ENCODE results near the gene NFIA.

NFIA gene

DNA sequence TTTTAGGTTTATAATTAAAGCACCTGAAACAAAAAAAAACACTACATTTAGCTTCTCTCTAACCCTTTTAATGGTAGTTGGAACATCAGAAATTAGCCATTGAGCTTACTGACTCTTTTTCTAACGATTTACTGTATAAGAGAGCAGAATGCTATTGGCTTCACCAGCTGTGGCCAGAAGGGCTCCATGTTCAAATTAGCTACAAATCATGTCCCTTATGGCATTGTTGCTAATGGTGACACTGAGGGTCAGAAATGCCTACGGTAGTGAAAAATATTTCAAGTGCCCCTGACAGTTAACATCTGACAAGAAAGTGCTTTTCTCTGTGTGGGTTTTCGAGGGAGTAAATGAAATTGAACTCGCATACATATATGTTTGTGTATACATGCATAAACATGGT, 232.7 kb downstream of the NFIA start:
- no peak for DNase-seq

DNA sequence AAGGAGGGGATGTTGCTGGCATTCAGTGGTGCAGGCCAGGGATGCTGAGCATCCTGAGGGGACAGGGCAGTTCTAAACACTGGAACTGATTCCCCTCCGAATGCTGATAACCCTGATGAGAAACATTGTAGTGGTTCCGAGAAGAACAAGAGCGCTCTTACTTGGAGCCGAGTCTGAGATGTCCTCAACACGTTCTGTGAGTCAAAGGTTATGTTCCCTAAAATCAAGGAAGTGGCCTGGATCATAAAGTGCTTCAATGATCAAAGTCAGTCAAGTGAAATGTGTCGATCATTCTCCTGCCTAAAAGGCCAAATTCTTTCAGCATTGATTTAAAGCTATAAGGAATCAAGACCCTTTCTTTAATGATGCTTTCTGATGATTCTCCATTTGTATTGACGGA, 234.1 kb downstream of the NFIA start:
- no peak for DNase-seq

DNA sequence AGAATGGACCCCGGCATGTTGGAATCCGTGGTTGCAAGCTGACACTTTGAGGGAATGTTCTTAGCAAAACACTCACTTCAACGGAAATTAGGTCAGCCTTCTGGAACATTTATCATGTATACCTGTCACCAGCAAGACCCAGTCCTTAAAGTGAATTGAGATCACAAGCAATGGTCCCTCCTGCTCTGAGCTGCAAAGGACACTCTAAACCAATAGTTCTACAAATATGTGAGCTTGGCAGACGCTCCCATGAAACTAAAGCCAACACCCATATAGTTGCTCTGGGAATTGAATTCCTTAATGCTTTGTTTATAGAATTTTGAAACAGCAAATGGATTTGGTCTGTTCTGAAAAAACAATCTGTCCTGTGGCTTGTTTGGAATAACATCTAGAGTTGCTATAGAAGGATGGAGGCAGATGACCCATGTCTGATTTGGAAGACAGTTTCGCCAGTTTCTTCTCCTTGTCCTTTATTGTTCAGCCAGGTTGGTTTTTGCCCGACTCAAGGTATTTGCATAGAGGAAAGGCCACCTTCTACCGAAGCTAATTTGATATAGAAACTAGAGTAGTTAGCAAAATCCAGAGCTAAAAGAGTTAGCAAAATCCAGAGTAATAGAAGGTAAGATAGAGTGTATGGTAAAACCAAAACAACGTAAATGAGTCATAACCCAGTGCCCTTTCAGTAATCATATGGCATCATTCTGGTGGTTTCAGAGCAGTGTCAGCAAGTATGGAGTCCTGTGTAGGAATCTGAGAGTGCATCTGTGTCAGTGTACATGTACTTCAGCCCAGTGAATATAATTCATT, 236.2 kb downstream of the NFIA start:
- peak; percentile 49 for DNase-seq

DNA sequence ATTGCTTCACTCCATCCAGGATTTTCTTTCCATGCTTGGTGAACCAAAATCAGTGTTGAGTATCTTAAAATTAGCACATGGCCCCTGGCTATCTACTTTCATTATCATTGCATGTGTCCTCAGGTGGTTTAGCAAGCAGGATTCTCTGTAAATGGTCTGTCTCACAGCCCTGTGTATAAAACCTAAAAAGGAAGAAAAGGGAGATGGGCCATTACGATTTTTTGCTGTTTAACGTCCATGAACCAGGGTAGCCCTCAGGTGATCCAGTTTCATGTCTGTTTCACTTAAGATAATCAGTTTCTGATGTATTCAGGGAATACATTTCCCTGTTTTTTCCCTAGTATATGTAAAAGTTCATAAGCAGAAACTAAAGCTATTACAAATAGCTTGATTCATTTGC, 238.2 kb downstream of the NFIA start:
- DNase-seq = no peak

DNA sequence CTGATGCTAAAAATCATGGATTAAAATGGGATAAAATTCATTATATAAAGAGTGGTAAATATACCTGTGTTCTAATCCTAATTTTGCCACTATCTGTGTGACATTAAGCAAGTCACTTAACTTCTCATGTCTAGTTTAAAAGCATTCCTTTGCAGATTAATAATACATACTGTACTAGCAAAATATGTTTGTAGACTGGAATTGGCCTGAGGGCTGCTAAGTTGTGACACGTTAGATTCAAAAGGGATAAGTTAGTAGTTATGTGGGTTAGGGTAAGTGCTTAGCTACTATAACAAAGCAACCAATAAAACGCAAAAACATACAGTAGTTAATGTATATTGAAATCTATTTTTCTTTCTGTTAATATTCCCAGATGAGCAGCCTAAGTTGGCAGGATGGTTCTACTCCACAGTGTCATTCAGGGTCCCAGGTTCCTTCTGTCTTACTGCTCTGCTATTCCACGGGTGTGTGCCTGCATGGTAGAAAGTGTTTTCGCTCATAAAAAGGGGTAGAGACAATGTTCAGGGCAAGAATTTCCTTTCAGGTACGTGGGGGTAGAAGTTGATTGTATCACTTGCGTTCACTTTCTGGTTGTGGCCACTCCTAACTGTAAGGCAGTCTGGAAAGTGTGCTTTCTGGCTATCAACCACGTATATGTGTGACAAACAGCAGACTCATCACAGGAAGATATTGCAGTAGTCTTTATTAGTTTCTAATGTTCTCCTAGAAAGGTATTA, 239.8 kb downstream of the NFIA start:
- peak; percentile 7 for DNase-seq

DNA sequence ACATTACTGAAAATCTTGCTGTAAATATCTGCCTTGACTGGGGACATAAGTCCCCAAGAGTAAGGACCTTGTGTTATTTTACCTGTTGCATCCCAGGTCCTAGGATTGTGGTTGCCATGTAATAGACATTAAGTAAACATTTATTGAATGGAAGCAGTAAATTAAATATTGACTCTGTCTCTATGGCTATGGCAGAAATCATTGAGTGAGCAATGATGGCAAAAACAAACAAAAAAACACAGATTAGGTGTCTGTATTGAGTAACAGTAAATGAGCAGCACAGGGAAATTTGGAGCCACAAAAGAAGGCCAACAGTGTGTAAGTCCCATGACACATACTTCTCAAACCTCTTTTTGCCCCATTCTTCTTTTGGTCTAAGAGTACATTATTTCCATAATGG, 240.4 kb downstream of the NFIA start:
- peak; percentile 15 for DNase-seq

DNA sequence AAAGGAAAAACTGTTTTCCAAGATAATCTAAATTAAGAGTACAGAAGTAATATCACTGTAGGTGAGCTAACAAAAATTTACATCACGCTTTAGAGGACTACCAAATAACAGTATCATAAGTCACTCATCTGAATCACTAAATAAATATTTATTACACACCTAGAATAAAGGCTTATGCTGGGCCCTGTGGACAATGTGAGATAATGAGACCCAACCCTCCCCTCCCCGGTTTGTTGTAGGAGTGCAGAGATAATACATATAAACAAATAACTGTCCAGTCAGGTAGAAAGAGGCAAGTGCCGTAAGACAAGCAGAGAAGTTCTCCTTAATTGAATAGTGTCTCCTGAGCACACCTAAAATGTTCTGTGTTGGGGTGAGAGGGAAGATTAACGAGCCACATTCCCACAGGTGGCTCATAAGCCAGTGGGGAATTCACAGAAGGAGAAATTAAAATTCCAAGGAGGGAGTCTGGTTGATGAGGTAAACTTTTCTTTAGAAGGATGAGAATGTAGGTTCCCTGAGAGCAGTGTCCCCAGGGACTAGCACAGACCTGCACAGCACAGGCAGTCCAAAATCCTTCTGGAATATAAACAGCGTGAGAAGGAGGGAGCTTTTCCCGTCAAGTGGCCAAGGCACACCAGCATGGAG, 241.4 kb downstream of the NFIA start:
- DNase-seq = no peak

DNA sequence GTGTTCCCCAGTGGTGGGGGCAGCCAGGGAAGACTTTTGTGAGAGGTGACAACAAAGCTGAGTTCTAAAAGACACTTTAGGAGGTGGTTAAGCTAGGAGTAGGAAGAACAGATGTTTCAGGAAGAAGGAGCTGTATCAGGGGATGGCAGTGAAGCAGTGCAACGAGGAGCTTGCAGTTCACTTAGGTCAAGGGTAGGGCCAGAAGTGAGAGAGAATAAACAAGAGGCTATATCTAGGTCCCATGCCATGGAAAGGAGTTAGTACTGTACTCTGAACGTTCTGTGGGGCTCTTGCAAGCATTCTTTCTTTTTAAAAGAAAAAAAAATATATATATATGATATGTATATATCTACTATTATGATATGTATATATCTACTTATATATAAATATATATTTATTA, 244.4 kb downstream of the NFIA start:
- no peak for DNase-seq

DNA sequence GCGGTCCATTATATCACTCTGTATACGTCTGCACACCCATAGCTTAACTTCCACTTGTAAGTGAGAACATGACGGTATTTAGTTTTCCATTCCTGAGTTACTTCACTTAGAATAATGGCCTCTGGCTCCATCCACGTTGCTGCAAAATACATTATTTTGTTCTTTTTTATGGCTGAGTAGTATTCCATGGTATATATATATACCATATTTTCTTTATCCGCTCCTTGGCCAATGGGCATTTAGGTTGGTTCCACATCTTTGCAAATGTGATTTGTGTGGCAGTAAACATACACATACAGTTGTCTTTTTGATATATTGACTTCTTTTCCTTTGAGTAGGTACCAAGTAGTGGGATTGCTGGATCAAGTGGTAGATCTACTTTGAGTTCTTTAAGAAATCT, 245.1 kb downstream of the NFIA start:
- no peak for DNase-seq

DNA sequence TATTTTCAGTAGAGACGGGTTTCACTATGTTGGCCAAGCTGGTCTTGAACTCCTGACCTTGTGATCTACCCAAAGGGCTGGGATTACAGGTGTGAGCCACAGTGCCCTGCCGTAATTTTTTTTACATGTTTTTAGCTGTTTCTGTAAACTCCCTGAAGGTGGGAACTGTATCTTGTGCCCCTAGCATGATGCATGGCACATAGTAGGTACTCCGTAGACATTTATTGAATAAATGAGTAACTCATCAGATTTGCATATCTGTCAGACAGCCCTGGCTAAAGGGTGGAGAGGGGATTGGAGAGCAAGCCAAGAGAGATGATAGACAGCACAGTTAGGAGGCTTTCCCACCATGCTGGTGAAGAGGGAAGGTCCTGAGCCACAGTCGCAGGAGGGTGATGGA, 247.2 kb downstream of the NFIA start:
- DNase-seq = no peak

DNA sequence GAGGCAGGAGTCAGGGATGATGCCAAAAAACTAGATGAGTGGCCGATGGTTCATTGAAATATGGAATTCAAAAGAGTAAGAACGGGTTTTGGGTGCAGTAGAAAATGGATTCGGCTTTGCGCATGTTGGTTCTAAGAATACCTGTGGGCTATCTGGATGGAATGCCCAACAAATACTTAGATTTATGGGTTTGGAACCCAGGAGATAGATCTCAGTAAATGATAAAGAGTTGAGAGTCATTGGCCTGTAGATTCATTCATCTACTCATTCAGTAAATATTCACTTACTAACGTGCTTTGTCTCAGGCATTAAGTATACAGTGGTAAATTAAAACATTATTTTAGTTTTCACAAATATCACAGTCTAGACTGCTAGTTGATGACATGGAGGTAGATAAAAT, 247.7 kb downstream of the NFIA start:
- DNase-seq = no peak

DNA sequence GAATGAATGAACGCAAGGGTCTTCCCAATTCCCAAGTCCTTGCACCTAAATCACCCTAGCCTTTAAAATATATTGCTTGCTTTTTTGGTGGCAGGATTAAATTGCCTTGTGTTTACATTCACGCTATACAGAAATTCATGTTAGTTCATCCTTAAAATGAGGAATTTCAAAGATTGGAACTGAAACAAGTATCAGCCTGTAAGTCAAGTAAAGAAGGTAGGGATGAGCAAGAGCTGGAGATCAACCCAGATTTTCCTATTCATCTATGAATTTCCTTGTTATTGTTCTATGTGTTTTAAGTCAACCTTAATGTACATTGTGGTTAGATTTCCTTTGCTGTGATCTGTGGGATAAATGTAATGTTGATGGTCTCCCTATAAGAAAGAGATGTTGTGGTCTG, 248.2 kb downstream of the NFIA start:
- DNase-seq = no peak

DNA sequence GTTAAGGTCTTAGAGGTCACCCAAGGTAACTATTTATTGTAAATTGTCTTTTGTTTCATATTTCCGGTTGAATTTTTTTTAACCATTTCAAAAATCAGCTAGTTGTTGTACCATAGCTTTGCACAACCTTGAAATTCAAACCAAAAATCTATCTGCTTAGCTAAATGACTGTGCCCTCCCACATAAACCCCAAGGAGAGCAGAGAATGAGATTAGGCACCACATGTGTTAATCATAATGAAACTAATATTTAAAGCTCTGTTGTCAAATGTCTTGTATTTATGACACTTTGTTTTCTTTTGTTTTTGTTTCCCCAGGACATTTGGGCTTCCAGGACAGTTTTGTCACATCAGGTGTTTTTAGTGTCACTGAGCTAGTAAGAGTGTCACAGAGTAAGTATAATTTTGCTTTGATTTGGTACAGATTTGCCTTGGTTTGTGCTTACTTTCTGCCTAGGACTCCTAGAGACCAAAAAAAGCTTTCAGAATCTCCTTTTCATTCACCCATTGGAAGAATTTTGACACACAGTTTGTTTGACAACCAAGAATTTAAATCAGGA, 249.9 kb downstream of the NFIA start:
- peak; percentile 33 for DNase-seq

DNA sequence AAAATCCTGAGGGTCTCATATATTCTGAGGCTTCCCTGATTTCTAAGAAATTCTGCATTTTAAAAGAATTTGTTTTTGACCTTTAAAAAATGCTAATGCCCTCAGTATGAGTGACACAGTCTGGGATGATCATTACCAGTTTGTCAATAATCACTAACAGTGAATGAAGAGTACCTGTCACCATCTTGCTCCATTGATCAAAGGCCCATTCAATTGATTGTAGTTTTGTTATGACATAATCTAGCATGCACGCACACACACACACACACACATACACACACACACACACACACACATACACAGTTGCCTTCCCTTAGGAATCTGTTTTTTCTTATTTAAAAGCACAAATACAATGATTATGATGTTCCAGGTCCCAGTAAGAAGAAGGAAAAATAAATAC, 250.4 kb downstream of the NFIA start:
- DNase-seq = no peak

DNA sequence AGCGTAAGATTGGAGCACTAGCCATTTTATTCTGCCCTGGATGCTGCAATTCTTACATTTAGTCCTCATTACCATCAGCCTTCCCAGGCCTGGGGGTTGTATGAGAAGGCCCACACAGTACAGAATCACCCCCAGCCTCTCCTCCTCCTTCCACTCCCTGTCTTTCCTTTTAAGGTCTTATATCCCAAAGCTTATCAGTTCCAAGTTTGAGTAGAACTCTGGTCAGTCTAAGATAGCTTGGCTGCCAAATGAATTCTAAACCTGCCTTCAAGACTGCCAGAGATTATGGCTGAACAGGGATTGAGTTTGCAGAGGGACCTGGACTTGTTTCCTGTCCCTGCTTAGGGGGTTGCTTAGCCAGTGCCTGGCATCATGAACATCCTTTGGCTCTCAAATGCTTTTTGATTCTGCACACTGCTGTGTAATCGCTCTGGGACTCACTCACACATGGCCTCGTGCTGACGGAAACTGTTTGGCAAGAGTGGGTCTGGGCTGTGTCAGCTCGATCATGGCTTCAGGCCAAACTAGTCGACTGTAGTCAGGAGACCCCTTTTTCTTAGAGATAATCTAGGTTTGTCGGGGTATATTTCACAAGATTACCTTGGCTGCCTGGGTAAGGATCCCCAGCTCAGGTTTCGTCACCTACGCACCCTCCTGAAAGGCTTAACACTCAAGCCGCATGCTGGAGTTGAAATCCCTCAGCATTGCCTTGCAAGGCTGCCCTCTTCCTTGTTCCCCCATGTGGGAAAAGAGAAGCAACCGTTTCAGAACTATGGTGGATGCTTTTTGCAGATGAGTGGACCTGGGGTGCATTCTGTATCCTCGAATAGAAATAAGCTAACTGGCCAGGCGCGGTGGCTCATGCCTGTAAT, 252.6 kb downstream of the NFIA start:
- DNase-seq = no peak

DNA sequence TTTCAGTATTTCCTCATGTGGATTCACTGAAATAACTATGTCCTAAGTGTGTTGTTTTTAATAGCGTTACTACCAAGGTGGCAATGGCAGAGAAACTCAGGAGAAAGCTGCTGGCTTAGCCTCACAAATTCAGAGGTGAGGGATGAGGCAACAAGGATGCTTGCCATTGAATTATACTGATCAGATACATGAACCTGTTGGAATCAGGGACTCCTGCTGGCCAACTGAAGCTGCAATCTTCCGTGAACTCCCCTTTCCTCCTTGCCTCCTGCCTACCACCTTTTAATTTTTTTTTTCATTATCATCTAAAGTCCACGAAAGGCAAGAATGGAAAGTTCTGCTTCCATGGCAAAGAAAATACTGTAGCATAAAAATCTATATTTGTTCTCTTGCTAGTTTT, 254.7 kb downstream of the NFIA start:
- no peak for DNase-seq

DNA sequence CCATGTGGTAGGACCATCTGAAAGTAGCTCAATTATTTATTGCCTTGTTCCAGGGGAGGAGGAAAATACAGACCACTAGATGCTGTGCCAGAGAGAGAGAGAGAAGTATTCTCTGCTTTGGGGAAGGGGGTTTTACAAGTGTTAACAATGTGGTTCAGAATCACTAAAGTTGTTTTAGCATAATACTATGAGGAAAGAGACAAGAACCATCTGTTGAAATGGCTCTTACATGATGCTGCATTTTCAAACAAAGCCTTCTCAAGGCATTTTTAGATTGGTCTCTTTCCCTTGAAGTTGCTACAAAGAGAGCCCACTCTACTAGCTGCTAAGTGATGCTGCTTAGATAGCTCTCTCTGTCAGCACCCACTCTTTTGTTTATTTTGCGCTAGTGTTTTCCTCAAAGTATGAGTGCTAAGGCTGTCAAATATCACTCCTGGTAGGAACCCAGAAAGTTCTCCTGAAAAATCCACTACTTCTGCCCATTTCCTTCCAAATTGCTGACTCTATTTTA, 255.1 kb downstream of the NFIA start:
- no peak for DNase-seq

DNA sequence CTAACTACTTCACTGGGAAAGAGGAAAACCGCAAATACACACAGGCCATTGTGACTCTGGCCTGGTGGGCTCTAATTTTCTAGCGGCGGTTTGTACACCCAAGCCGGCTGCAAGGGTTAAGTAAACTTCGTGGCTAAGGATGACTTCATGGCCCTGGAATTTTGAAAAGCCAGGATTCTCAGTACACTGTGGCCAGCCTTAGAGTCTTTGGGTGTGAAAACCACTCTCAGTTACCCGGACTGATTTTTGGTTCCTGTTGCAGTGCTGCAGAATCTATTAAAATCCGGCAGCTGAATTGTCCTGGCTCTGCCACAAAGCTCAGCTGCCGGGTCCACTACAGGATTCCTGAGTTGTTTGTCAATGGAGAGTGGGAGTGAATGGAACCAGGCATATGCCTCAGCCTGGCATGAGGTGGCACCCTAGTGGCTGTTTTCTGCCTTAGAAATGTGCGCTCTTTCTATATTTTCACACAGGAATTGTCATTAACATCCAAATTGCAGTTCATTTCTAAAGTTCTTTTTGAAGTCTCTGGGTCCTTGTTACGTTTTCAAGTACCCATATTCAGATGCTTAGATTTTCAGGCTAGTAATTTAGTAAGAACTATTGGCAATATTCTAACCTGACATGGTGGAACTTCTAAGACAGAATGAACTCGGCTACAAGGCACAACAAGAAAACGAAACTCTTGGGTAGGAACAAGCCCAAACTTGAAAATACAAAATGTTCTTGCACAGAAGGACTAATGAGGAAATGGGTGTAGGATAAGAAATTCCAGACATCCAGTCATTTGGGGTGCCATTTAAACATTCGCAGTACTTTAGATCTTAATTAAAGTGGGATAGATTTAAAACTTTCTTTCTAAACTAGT, 255.9 kb downstream of the NFIA start:
- DNase-seq = no peak

DNA sequence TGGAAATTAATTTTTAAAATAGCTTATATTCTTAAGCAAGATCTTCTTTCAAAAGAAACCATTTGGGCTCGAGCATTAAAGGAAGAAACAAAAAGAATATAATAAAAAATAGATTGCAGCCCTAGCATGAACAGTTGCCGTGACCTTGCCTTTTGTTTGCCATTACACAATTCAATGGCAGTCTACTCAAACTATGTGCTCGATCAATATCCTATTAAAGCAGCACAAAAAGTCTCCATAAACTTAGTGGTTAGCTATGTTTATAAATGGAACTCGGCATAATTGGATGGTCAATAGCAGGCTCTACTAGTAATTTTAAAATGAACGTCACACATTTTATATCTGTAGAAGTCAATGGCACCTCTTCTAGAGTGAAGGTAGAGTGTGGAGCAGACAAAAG, 256.5 kb downstream of the NFIA start:
- no peak for DNase-seq

DNA sequence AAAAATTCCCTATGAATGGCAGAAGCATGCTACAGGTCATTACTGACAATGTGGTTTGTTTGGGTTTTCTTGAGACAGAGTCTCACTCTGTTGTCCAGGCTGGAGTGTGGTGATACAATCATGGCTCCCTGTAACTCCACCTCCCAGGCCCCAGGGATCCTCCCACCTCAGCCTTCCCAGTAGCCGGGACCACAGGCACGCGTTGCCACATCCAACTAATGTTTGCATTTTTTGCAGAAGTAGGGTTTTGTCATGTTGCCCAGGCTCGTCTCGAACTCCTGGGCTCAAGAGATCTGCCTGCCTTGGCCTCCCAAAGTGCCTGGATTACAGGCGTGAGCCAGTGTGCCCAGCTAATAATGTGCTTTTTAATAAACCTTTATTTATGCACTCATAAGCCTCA, 259.1 kb downstream of the NFIA start:
- DNase-seq = no peak

DNA sequence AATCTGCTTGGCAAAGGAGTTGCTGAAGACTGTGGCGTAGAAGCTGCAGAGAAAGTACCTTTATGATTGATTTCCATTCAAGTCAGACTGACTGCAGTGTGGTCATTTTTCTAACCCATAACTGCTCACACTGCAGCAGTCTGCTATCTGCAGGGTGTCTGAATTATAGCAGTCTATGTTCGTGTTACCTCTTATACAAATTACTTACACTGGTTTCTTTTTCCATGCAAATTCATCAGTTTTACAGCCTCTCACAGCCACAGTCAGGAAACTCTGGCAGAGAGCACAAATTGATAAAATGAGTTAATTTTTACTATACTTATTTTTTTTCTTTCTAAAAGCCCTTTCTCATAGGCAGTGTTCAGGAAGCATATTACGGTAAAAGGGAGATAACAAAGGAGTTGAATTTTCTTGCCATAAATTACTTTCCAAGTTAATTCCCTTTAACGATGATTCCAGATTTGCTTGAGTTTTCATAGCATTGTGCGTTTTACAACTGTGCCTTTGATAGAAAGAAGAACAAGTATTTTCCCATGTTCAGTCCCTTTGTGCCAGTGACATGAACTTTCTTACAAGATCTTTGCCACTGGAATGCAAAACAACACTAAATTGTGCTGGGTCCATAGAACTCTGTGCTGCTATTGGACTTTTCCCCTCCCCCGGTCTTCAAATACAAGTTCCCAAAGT, 261.5 kb downstream of the NFIA start:
- DNase-seq = no peak

Measured in stimulated activated CD4-positive, alpha-beta T cell treated with anti-CD3 and anti-CD28 coated beads, Interleukin-4, amount 100 ng/mL, for 24 hours (primary cell).